Duodenal mucosa (tissue), 2 donors: ENCODE results near the gene PKNOX2.

ENCODE experiments used
- H3K27ac ChIP-seq: one replicate; pipeline ENCODE4 v1.7.0; 2013; ENCODE audit warnings: low read depth, low read length
- H3K27me3 ChIP-seq, 2 donors: one replicate each; pipeline ENCODE4 v1.7.0; 2013; ENCODE audit warnings: low read length in 2 of 2, control low read depth in 1 of 2; ENCODE audit not compliant: insufficient read depth in 2 of 2, control insufficient read depth in 1 of 2
- H3K36me3 ChIP-seq, 2 donors: one replicate each; pipeline ENCODE4 v1.7.0; 2013; ENCODE audit warnings: low read length in 2 of 2, control low read depth in 1 of 2; ENCODE audit not compliant: insufficient read depth in 2 of 2, control insufficient read depth in 1 of 2
- H3K4me1 ChIP-seq, 2 donors: one replicate each; pipeline ENCODE4 v1.7.0; 2013; ENCODE audit warnings: low read length in 2 of 2, control low read depth in 1 of 2; ENCODE audit not compliant: insufficient read depth in 2 of 2, control insufficient read depth in 1 of 2
- H3K4me3 ChIP-seq, 2 donors: one replicate each; pipeline ENCODE4 v1.7.0; 2013; ENCODE audit warnings: low read length in 2 of 2, low read depth in 1 of 2
- H3K9ac ChIP-seq, 2 donors: one replicate each; pipeline ENCODE4 v1.7.0; 2013; ENCODE audit warnings: low read length in 2 of 2, low read depth in 1 of 2
- H3K9me3 ChIP-seq, 2 donors: one replicate each; pipeline ENCODE4 v1.7.0; 2013; ENCODE audit warnings: low read length in 2 of 2, control low read depth in 1 of 2; ENCODE audit not compliant: control insufficient read depth in 1 of 2

Gene PKNOX2

DNA sequence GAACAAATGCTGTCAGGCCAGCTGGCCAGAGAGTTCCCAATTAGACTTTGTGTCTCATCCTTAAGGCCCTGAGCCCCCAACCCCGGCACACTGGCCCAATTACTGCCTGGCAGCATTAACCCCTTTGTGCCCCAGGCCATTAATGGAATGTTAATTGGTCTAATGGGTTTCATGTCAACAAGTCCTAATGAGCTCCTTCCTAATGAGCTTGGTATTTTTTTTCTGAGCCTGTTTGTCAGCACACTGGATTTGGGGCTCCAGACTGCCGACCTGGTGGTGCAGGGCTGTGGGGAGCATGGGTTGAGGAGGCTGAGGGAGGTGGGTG is 182.7 kb downstream of the PKNOX2 start:
- no peaks in the 10 kb centered on the region for H3K4me1 ChIP-seq

GRCh38 chr11:125348141-125348651 is 183.6 kb downstream of the PKNOX2 start:
- Histone ChIP-seq H3K4me3 (no peak overlapping the region), H3K9me3 (no peaks in the 10 kb centered on the region), H3K27me3 (peaks cover 7 to 8% of the 10 kb centered on the region in 2 donors), H3K4me1 (no peaks in the 10 kb centered on the region), H3K9ac (no peak overlapping the region), H3K27ac (no peak overlapping the region), H3K36me3 (no peaks in the 10 kb centered on the region)

More for the DNA sequence above, 182.7 kb downstream of the PKNOX2 start:
- no peak overlapping the region for H3K27ac ChIP-seq
- H3K27me3 ChIP-seq, result peaks cover 7 to 8% of the 10 kb centered on the region in 2 donors
- no peaks in the 10 kb centered on the region for H3K36me3 ChIP-seq
- H3K4me3 ChIP-seq, result no peak overlapping the region
- H3K9me3 ChIP-seq, result no peaks in the 10 kb centered on the region
- no peak overlapping the region for H3K9ac ChIP-seq

DNA sequence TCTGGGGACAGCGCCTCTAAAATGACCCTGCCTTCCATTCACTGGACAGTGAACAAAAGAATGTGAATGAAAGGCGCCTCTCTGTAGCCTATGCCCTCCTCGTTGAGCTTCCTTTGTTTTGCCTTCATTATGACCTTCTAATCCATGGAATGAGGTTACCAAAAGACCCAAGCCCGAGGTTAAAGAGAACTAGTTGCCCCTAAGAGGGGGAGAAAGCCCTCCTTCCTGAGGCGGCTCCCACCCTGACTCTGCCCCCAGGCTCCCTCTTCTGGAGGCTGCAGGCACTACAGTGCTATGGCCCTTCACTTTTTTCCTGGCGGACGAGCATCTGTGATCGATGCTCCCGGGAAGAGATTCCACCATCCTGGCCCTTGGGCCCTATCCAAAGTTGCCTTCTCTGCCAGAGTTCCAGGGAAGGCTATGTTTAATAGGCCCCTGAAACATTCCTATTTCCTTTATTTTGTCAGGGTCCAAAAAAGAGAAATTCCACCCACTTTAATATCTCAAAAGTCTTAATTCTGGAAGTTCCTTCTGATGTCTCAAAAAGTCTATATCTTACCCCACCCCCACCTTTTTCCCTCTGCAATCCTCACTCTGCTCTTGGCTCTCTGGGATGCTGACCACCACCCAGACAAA is 184.2 kb downstream of the PKNOX2 start:
- H3K27ac ChIP-seq, result no peak overlapping the region
- no peak overlapping the region for H3K9ac ChIP-seq

GRCh38 chr11:125350206-125351032 is 185.9 kb downstream of the PKNOX2 start:
- no peak overlapping the region for H3K27ac ChIP-seq
- H3K27me3 ChIP-seq, result peaks cover 3 to 4% of the 10 kb centered on the region in 2 donors
- H3K4me1 ChIP-seq, result no peaks in the 10 kb centered on the region
- H3K9ac ChIP-seq, result no peak overlapping the region
- H3K9me3 ChIP-seq, result no peaks in the 10 kb centered on the region
- H3K4me3 ChIP-seq, result no peak overlapping the region
- H3K36me3 ChIP-seq, result no peaks in the 10 kb centered on the region

More for the DNA sequence above, 184.2 kb downstream of the PKNOX2 start:
- Histone ChIP-seq H3K4me3 (no peak overlapping the region), H3K27me3 (peaks cover 7 to 8% of the 10 kb centered on the region in 2 donors), H3K36me3 (no peaks in the 10 kb centered on the region), H3K9me3 (no peaks in the 10 kb centered on the region), H3K4me1 (no peaks in the 10 kb centered on the region)

DNA sequence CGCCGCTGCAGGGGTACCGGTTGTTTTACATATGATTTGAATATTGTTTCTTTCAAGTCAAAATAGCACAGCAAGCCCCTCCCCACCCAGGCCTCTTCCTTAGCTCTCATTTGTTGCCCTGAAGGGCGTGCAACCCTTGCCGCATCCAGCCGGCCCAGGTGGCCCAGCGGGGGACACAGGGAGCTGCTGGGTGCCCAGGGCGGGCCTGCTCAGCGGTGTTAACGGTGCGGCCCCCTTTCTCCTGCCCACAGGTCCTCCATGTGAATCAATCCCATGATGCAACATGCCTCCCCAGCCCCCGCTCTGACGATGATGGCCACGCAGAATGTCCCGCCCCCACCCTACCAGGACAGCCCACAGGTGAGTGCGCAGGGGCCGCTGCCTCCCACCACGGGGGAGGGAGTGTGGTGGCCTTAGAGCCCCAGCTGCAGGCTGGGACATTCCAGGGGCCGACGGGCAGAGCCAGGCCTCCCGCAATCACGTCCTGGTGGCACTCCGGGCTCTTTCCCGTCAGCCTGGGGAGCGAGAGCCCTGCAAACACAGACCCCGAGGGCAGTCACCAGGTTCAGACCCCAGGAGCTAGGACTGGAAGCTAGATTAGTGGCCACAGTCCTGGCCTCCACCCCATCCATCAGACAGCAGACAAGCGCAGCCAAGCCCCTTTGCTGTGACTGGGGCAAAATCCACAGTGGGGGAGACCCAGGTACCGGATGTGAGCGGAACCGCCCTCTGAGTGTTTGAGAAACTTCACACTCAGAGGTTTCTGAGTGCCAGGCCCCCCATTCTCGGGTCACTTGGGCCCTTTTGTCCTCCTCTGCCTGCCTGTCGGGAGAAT is 186.7 kb downstream of the PKNOX2 start:
- H3K27me3 ChIP-seq, result peaks cover 3 to 4% of the 10 kb centered on the region in 2 donors
- H3K9ac ChIP-seq, result no peak overlapping the region
- H3K4me3 ChIP-seq, result no peak overlapping the region
- H3K27ac ChIP-seq, result no peak overlapping the region
- H3K9me3 ChIP-seq, result no peaks in the 10 kb centered on the region
- no peaks in the 10 kb centered on the region for H3K4me1 ChIP-seq
- H3K36me3 ChIP-seq, result no peaks in the 10 kb centered on the region

- peaks cover 3 to 4% of the 10 kb centered on the region in 2 donors for H3K27me3 ChIP-seq
- H3K4me3 ChIP-seq, result no peak overlapping the region
- no peak overlapping the region for H3K27ac ChIP-seq
- no peak overlapping the region for H3K9ac ChIP-seq
- H3K36me3 ChIP-seq, result no peaks in the 10 kb centered on the region
- no peaks in the 10 kb centered on the region for H3K9me3 ChIP-seq
- H3K4me1 ChIP-seq, result no peaks in the 10 kb centered on the region
These were observed 187.3 kb downstream of the PKNOX2 start for GRCh38 chr11:125351868-125352250.

GRCh38 chr11:125356797-125357196 is 192.2 kb downstream of the PKNOX2 start:
- no peaks in the 10 kb centered on the region for H3K9me3 ChIP-seq
- H3K4me1 ChIP-seq, result no peaks in the 10 kb centered on the region
- H3K27me3 ChIP-seq, result no peaks in the 10 kb centered on the region
- no peak overlapping the region for H3K4me3 ChIP-seq
- no peaks in the 10 kb centered on the region for H3K36me3 ChIP-seq
- H3K27ac ChIP-seq, result no peak overlapping the region
- H3K9ac ChIP-seq, result no peak overlapping the region

DNA sequence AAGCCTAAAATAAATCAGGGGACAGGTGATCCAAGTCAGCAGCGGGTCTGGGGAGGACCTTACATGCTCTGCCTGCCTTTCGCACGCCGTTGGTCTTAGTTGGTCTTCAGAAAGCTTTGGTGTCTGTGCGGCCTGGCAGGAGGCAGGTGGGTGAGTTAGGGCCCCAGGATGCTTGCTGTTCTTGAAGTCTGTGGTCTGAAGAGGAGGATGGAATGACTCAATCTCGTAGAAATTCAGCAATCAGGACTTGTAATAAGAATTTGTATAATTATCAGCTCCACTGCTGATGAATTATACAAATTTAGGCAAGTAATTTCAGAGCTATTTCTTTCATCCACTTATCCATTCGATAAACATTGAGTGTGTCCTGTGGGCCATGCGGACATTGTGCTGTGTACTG is 193.0 kb downstream of the PKNOX2 start:
- Histone ChIP-seq H3K27ac (no peak overlapping the region), H3K9ac (no peak overlapping the region), H3K4me1 (no peaks in the 10 kb centered on the region), H3K9me3 (no peaks in the 10 kb centered on the region), H3K27me3 (no peaks in the 10 kb centered on the region), H3K36me3 (no peaks in the 10 kb centered on the region), H3K4me3 (no peak overlapping the region)

DNA sequence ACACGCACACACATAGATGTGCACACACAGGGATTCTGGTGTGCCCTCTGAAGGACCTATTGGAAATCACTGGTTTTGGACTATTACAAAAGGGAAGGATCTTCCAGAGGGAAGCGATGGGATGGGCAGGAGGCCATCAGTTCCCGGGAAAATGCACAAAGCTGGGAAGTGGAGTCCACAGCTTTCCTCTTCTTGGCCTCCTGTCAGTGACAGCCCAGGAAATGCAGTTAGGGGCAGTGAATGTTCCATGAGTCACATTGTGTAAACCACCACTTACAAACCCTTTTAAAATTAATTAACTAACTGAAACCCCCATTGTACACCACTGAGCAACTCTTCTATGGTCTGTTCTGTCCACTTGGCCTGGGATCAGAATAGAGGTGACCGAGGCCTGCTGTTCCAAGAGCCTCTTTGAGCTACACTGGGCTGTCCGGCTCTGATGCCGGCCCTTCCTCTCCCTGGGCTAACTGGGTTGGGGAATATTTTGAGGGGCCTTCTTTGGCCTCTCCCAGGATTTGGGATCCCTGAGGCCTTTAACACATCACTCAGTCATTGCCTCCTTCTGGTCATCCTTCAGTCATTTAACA is 193.8 kb downstream of the PKNOX2 start:
- Histone ChIP-seq H3K4me3 (no peak overlapping the region), H3K27ac (no peak overlapping the region), H3K9me3 (no peaks in the 10 kb centered on the region)

More for the DNA sequence above, 193.8 kb downstream of the PKNOX2 start:
- Histone ChIP-seq H3K36me3 (no peaks in the 10 kb centered on the region), H3K4me1 (no peaks in the 10 kb centered on the region), H3K27me3 (no peaks in the 10 kb centered on the region), H3K9ac (no peak overlapping the region)
